GDM1 (cell line): ENCODE results near the gene PCDH19.

Experiments
- DNase-seq: peaks from one replicate; lab custom pipeline; 2025; lab: John Stamatoyannopoulos, UW

Gene PCDH19

DNA sequence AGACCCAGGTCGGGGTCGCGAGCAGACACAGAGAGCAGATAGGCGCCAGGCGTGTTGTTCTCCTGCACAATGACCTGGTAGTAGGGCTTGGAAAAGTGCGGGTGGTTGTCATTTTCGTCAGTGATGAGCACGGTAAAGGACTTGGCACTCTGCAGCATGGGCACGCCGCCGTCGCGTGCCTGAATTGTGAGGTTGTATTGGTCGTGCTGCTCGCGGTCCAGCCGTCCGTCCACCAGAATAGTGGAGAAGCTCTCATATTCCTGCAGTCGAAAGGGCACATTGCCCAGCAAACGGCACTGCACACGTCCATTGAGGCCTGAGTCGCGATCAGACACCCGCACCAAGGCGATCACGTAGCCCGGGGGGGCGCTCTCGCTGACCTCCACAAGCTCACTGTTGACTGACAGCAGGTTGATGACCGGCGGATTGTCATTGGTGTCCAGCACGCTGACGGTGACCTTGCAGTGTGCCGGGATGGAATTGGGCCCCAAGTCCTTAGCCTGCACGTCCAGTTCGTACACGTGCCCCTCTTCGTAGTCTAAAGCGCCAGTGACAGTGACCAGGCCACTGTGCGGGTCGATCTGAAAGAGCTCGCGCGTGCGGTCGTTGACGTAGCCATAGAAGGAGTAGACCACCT lies 2.8 kb downstream of the PCDH19 start:
- no peak for DNase-seq

DNA sequence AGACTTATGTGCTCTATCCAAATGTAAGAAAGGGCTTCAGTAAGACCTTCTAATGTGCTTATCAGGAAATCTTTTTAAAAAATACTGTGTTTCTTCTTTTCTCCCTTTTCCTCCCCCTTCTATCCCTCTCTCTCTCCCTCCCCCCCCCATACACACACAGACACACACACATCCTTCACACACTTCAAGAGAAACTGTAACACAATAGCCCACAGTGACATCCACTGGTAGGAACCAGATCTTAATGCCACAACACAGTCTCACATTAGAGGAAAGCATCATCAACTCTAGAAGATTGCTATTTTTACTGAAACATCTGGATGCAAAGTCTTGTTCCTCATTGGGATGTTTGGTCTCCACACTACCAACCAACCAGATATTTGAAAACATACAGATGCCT lies 4.6 kb downstream of the PCDH19 start:
- DNase-seq = no peak

GRCh38 chrX:100404851-100405250 lies 5.2 kb downstream of the PCDH19 start:
- DNase-seq = no peak

DNA sequence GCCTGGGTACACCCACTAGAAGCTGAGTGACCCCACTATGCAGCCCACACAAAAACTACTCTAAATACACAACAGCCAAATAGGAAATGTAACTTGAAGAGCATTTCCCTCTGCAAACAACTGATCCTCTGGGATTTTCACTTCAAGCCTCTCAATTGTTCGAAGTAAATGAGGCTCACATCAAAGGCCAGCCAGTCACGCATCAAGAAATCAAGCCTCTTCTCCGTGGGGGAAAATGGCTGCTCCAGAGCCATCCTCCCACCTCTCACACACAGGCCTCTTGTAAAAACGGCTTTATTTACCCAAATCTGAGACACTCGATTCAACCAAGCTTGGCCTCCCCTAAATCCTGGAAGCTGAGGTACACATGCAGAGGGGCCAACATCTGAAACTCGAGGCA lies 14.3 kb downstream of the PCDH19 start:
- DNase-seq = no peak

GRCh38 chrX:100381619-100382018 lies 28.5 kb downstream of the PCDH19 start:
- DNase-seq = no peak

GRCh38 chrX:100379388-100379986 lies 30.6 kb downstream of the PCDH19 start:
- no peak for DNase-seq

- no peak for DNase-seq
Measured at GRCh38 chrX:100377826-100378225, 32.2 kb downstream of the PCDH19 start.

DNA sequence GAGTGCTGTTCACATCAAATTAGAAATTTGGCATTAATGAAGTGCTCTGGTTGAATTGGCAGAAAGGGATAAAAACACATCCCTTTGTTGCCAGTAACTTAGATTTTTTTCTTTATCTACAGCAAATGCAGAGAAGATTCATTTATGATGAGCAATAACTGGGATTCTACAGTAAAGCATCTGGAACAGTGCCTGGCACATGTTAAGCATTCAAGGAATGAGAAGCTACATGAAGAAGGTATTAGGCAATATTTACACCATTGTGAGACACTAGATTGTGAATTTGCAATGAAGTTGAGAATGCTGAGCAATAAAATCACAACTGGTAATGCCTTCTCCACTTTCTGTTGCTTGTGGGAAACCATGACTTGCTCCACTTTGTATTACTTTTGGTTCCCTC lies 33.5 kb downstream of the PCDH19 start:
- DNase-seq = no peak

GRCh38 chrX:100373673-100374072 lies 36.4 kb downstream of the PCDH19 start:
- DNase-seq = no peak

GRCh38 chrX:100368167-100368566 lies 41.9 kb downstream of the PCDH19 start:
- no peak for DNase-seq

GRCh38 chrX:100363896-100364295 lies 46.2 kb downstream of the PCDH19 start:
- DNase-seq = no peak

GRCh38 chrX:100358766-100359165 lies 51.3 kb downstream of the PCDH19 start:
- no peak for DNase-seq

GRCh38 chrX:100356351-100356896 lies 53.6 kb downstream of the PCDH19 start:
- DNase-seq = no peak

- DNase-seq = no peak
Measured at GRCh38 chrX:100355680-100356079, 54.4 kb downstream of the PCDH19 start.

GRCh38 chrX:100353326-100353725 lies 56.7 kb downstream of the PCDH19 start:
- no peak for DNase-seq

- DNase-seq = no peak
Measured at GRCh38 chrX:100350704-100351489, 59.2 kb downstream of the PCDH19 start.

- DNase-seq = no peak
Measured at GRCh38 chrX:100349391-100349790, 60.7 kb downstream of the PCDH19 start.

GRCh38 chrX:100341142-100341510 lies 68.9 kb downstream of the PCDH19 start:
- no peak for DNase-seq

- no peak for DNase-seq
Measured at GRCh38 chrX:100340491-100341141, 69.5 kb downstream of the PCDH19 start.

- DNase-seq = no peak
Measured at GRCh38 chrX:100328351-100328750, 81.7 kb downstream of the PCDH19 start.

- DNase-seq = no peak
Measured at GRCh38 chrX:100319716-100320115, 90.4 kb downstream of the PCDH19 start.

DNA sequence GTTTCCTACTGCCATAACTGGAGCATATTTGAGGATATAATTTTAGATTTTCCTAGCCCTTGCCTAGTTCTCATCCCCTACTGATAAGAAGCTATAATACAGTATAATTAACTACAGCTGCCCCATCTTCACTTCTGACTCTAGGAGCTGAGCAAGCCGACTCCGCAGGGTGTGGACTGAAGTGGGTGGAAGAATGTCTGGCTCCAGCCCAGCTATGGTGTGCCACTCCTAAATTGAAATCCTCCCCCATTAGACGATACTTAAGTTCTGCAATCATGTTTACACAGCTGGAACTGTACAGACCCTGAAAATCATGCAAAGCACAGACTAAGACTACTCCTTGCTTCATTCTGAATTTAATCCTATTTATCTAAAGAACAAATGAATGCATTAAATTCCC lies 93.1 kb downstream of the PCDH19 start:
- no peak for DNase-seq

GRCh38 chrX:100315566-100315965 lies 94.5 kb downstream of the PCDH19 start:
- no peak for DNase-seq
